ENCODE results near the gene YY1.
A peak's percentile ranks its signal among the peaks of the same experiment; 100 is the strongest.
"Not testable (repeated sequence)": the region's sequence is repeated elsewhere in the genome, so short reads cannot be mapped to it uniquely, and the experiment has no call there.

The YY1 gene

GRCh38 chr14:100213956-100214769 lies 24.8 kb upstream of the YY1 start:
- peak; percentile 97 for DNase-seq

GRCh38 chr14:100214770-100215083 lies 24.2 kb upstream of the YY1 start:
- no peak for DNase-seq

- DNase-seq = no peak
These were observed 23.5 kb upstream of the YY1 start for GRCh38 chr14:100215330-100215885.

- no peak for DNase-seq
These were observed 19.7 kb upstream of the YY1 start for GRCh38 chr14:100219126-100219785.

GRCh38 chr14:100221533-100222223 lies 17.3 kb upstream of the YY1 start:
- peak; percentile 84 for DNase-seq

- DNase-seq = peak; percentile 73
These were observed 16.5 kb upstream of the YY1 start for GRCh38 chr14:100222224-100223093.

GRCh38 chr14:100223332-100224201 lies 15.4 kb upstream of the YY1 start:
- peak; percentile 72 for DNase-seq

GRCh38 chr14:100224229-100224866 lies 14.6 kb upstream of the YY1 start:
- no peak for DNase-seq

- DNase-seq = no peak
These were observed 13.8 kb upstream of the YY1 start for GRCh38 chr14:100225169-100225568.

GRCh38 chr14:100230361-100230760 lies 8.6 kb upstream of the YY1 start:
- DNase-seq = no peak

- DNase-seq = no peak
These were observed 4.4 kb upstream of the YY1 start for GRCh38 chr14:100234511-100234910.

GRCh38 chr14:100236271-100236818 lies 2.6 kb upstream of the YY1 start:
- not testable (repeated sequence) for DNase-seq

GRCh38 chr14:100236881-100237280 lies 2.1 kb upstream of the YY1 start:
- DNase-seq = no peak

- peak; percentile 63 for DNase-seq
These were observed 1.1 kb upstream of the YY1 start for GRCh38 chr14:100237735-100238418.

- DNase-seq = peak; percentile 37
These were observed 381 bp downstream of the YY1 start for GRCh38 chr14:100239211-100239839.

- peak; percentile 83 for DNase-seq
These were observed 1.1 kb downstream of the YY1 start for GRCh38 chr14:100239840-100240667.

GRCh38 chr14:100240668-100241032 lies 1.7 kb downstream of the YY1 start:
- no peak for DNase-seq

- DNase-seq = peak; percentile 15
These were observed 2.3 kb downstream of the YY1 start for GRCh38 chr14:100241279-100241678.

GRCh38 chr14:100243020-100243419 lies 4.1 kb downstream of the YY1 start:
- DNase-seq = no peak
